ENCODE results near the gene TAOK3. TPM values are rescaled to one million over a fixed set of nuclear protein-coding genes. Genes with fewer than 3 reads are reported as not detected.
"Not testable (repeated sequence)": the region's sequence is repeated elsewhere in the genome, so short reads cannot be mapped to it uniquely, and the experiment has no call there.

TAOK3 gene
- total RNA-seq, 1 donor: 27.8 TPM

DNA sequence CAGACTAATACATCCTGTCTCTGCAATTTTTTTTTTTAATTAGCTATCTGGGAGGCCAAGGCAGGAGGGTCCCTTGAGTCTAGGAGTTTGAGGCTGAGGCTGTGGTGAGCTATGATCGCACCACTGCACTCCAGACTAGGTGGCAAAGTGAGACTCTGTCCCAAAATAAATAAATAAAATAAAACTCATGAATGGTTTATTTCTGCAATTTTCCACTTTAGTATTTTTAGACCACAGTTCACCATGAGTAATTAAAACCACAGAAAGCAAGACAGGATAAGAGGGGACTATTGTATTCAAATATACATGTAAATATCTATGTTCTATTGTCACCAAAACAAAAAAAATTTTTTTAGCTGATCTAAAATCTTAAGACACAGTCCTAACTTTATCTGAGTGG lies 17.8 kb downstream of the TAOK3 start:
- no peak for DNase-seq (ENCODE audit: low read depth)
- TF ChIP-seq, protein P1, sequence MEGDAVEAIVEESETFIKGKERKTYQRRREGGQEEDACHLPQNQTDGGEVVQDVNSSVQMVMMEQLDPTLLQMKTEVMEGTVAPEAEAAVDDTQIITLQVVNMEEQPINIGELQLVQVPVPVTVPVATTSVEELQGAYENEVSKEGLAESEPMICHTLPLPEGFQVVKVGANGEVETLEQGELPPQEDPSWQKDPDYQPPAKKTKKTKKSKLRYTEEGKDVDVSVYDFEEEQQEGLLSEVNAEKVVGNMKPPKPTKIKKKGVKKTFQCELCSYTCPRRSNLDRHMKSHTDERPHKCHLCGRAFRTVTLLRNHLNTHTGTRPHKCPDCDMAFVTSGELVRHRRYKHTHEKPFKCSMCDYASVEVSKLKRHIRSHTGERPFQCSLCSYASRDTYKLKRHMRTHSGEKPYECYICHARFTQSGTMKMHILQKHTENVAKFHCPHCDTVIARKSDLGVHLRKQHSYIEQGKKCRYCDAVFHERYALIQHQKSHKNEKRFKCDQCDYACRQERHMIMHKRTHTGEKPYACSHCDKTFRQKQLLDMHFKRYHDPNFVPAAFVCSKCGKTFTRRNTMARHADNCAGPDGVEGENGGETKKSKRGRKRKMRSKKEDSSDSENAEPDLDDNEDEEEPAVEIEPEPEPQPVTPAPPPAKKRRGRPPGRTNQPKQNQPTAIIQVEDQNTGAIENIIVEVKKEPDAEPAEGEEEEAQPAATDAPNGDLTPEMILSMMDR (IDR thresholded peaks at IDR 0.05; ENCODE audit: insufficient read depth, low read length): no peak
- H3K4me3 ChIP-seq (ENCODE audit: low read depth, low read length): no peak overlapping the region

DNA sequence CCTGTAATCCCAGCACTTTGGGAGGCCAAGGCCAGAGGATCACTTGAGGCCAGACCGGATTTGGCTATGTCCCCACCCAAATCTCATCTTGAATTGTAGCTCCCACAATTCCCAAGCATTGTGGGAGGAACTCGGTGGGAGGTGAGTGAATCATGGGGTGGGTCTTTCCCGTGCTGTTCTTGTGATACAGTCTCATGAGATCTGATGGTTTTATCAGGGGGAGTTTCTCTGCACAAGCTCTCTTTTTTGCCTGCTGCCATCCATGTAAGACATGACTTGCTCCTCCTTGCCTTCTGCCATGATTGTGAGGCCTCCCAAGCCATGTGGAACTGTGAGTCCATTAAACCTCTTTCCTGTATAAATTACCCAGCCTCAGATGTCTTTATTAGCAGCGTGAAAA lies 18.2 kb downstream of the TAOK3 start:
- not testable (repeated sequence) for DNase-seq (ENCODE audit: low read depth); H3K4me3 ChIP-seq (ENCODE audit: low read depth, low read length)

DNA sequence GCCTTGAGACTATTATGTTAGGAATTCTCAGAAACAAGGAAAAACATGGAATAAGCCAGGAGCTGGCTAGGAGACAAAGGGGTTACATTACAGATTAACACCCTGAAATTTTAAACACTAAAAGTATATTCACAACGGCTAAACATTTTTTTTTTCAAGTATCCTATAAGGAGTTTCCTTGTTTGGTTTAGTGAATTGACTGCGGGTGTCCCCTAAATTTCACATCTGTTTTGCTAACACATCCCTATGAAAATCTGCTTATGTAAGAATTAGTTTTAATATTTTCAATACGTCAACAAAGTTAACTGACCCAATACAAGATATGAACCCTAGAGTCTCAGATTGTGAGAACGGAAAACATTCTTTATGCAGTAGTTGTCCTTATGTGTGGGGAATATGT lies 19.0 kb downstream of the TAOK3 start:
- DNase-seq (ENCODE audit: low read depth): no peak
- H3K4me3 ChIP-seq (ENCODE audit: low read depth, low read length): no peak overlapping the region
- TF ChIP-seq, protein P1 (IDR thresholded peaks at IDR 0.05; ENCODE audit: insufficient read depth, low read length): no peak

DNA sequence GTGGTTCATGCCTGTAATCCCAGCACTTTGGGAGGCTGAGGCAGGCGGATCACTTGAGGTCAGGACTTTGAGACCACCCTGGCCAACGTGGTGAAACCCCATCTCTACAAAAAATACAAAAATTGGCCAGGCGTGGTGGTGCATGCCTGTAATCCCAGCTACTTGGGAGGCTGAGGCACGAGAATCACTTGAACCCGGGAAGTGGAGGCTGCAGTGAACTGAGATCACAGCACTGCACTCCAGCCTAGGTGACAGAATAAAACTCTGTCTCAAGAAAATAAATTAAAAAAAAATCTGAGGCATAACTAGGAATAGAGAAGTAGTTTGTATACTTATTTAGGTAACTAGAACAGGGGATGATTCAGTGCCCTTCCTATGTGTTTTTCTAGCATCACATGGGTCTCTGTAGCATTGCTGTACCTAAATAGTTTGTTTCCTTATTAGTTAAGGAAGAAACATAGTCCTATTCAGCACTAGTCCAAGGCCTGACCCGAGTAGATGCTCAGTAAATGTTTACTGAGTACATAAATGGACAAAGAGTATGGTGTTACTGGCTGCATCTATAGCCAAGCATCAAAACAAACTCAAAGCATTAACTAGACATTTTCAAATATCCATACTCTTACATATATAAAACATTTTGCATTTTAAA lies 21.7 kb downstream of the TAOK3 start:
- TF ChIP-seq, protein P1 (IDR thresholded peaks at IDR 0.05; ENCODE audit: insufficient read depth, low read length): no peak
- no peak overlapping the region for H3K4me3 ChIP-seq (ENCODE audit: low read depth, low read length)
- no peak for DNase-seq (ENCODE audit: low read depth)

DNA sequence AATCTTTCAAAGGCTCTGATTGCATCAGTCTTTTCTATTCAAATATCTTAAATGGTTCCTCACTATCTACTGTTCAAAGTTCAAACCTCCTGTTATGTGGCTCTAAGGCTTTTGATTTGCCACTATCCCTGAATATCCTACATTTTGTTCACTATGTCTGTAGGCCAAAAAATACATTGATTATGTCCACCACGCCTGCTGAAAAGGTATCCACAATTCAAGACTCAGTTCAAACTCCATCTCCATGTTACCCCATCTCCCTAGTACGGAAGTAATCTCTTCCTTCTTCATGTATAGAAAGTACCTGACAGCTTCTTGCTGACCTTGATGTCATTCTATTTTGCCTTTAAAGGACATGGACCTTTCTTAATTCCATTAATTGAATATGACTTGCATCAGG lies 24.8 kb downstream of the TAOK3 start:
- no peak for DNase-seq (ENCODE audit: low read depth)
- no peak overlapping the region for H3K4me3 ChIP-seq (ENCODE audit: low read depth, low read length)
- TF ChIP-seq, protein P1 (IDR thresholded peaks at IDR 0.05; ENCODE audit: insufficient read depth, low read length): no peak

DNA sequence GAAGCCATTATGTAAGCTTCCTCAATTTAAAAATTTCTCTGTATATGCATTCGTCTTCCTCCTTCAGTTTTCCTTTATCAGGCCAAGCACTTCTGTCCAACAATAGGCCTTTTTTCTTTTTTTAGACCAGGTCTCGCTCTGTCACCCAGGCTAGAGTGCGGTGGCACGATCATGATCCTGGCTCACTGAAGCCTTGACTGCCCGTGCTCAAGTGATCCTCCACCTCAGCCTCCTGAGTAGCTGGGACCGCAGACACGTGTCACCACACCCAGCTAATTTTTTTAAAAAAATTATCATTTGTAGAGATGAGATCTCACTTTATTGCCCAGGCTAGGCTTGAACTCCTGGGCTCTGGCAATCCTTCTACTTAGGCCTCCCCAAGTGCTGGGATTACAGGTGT lies 25.8 kb downstream of the TAOK3 start:
- no peak for DNase-seq (ENCODE audit: low read depth)
- no peak overlapping the region for H3K4me3 ChIP-seq (ENCODE audit: low read depth, low read length)
- TF ChIP-seq, protein P1 (IDR thresholded peaks at IDR 0.05; ENCODE audit: insufficient read depth, low read length): no peak

DNA sequence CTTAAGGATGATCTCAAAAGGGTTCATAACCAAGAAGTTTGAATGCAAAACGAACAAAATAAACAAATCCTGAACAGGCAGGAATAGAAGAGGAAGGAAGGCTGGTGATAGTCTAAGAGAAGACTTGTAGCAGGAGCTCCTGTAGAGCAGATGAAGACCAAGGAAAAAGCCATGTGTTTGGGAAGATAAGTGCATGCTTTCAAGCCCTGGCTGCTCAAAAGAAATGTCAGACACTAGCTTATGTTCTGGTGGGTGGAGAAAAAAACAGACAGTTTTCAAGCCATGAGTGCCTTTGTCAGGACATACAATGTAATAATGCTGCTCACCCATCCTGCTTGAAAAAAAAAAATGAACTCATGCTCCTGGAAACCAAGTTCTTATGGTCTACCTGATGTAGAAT lies 27.4 kb downstream of the TAOK3 start:
- DNase-seq (ENCODE audit: low read depth): no peak
- TF ChIP-seq, protein P1 (IDR thresholded peaks at IDR 0.05; ENCODE audit: insufficient read depth, low read length): no peak
- no peak overlapping the region for H3K4me3 ChIP-seq (ENCODE audit: low read depth, low read length)

Measured in fibroblast of the aortic adventitia (primary cell).